Osteoblast (primary cell): ENCODE data around the gene TLR9. TPM values are rescaled to one million over a fixed set of nuclear protein-coding genes. Genes with fewer than 3 reads are reported as not detected.
A peak's percentile ranks its signal among the peaks of the same experiment; 100 is the strongest.

Experiments
- DNase-seq: peaks from one replicate; pipeline ENCODE4 v3.0.0; 2011; ENCODE audit warnings: low spot score, mixed read lengths; ENCODE audit not compliant: insufficient read length; ENCODE audit errors: missing footprints
- H2AFZ ChIP-seq: 2 replicates; pipeline ENCODE4 v1.6.0; 2011; ENCODE audit warnings: mild to moderate bottlenecking, low read length
- H3K27ac ChIP-seq: 2 replicates; pipeline ENCODE4 v1.5.1; 2011; ENCODE audit warnings: mild to moderate bottlenecking, low read depth, low read length, moderate library complexity
- H3K27me3 ChIP-seq: 2 replicates; pipeline ENCODE4 v1.6.0; 2012; ENCODE audit warnings: mild to moderate bottlenecking, control low read depth, inconsistent platforms, low read length, moderate library complexity; ENCODE audit not compliant: insufficient read depth
- H3K36me3 ChIP-seq: 2 replicates; pipeline ENCODE4 v1.5.1; 2011; ENCODE audit warnings: mild to moderate bottlenecking, low read length, control low read depth, moderate library complexity; ENCODE audit not compliant: insufficient read depth
- H3K4me1 ChIP-seq: 2 replicates; pipeline ENCODE4 v1.5.1; 2011; ENCODE audit warnings: mild to moderate bottlenecking, low read length, control low read depth, moderate library complexity; ENCODE audit not compliant: insufficient read depth
- H3K4me2 ChIP-seq: 2 replicates; pipeline ENCODE4 v1.6.0; 2011; ENCODE audit warnings: mild to moderate bottlenecking, low read length; ENCODE audit not compliant: insufficient read depth
- H3K4me3 ChIP-seq: fragments of 200-600 bp; sonication (generic); 3 replicates; pipeline ENCODE4 v1.5.1; 2012; ENCODE audit warnings: mild to moderate bottlenecking, low read length, inconsistent platforms; ENCODE audit not compliant: insufficient read depth
- H3K79me2 ChIP-seq: 2 replicates; pipeline ENCODE4 v1.6.0; 2012; ENCODE audit warnings: mild to moderate bottlenecking, low read length, control low read depth, inconsistent platforms; ENCODE audit not compliant: insufficient read depth
- H3K9me3 ChIP-seq: 2 replicates; pipeline ENCODE4 v1.5.1; 2011; ENCODE audit warnings: low read depth, low read length, control low read depth
- H4K20me1 ChIP-seq: 2 replicates; pipeline ENCODE4 v1.6.0; 2012; ENCODE audit warnings: mild to moderate bottlenecking, low read length, control low read depth; ENCODE audit not compliant: insufficient read depth
- CTCF ChIP-seq: IDR thresholded peaks from 2 replicates; pipeline ENCODE4 v1.5.1; 2011; ENCODE audit warnings: mild to moderate bottlenecking, low read depth, low read length, moderate library complexity; ENCODE audit errors: extremely low read depth
- total RNA-seq: library from RNA; depleted of rRNA; stranded (reverse); fragments of >200 nt; gene quantifications from 2 replicates; pipeline ENCODE4 v1.2.3, GENCODE V29; 2012

TLR9 gene
- total RNA-seq, 1 donor, result not detected

DNA sequence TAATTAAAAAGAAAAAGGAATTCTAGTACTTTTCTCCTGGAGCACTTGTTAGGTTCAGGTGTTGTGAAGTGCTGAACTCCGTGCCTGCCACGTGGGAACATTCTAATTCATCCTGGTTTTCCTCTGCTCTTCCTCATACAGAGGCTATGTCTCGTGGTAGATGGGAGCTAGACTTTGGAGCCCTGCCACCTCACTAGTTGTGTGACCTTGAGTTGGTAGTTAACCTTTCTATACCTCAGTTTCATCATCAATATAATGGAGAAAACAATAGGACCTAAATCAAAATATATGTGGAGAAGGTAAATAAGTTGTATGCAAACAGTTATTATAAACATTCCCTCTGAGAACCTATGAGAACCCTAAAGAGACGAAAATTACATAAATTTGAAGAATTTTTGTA is 16.9 kb downstream of the TLR9 start:
- Histone ChIP-seq H4K20me1 (peaks cover 3% of the 10 kb centered on the region), H3K27me3 (no peaks in the 10 kb centered on the region), H3K36me3 (peaks cover 93% of the 10 kb centered on the region), H3K27ac (no peak overlapping the region), H3K79me2 (no peaks in the 10 kb centered on the region), H3K4me2 (no peak overlapping the region), H3K4me3 (no peak overlapping the region), H3K9me3 (no peaks in the 10 kb centered on the region), H3K4me1 (peaks cover 4% of the 10 kb centered on the region), H2AFZ (no peak overlapping the region)
- TF ChIP-seq CTCF, result no peak
- DNase-seq, result no peak

GRCh38 chr3:52205727-52206372 is 19.6 kb downstream of the TLR9 start:
- peaks cover 3% of the 10 kb centered on the region for H4K20me1 ChIP-seq
- DNase-seq, result peak; percentile 79
- H3K27ac ChIP-seq, result no peak overlapping the region
- no peaks in the 10 kb centered on the region for H3K27me3 ChIP-seq
- H3K79me2 ChIP-seq, result no peaks in the 10 kb centered on the region
- peaks cover 4% of the 10 kb centered on the region for H3K4me1 ChIP-seq
- H3K36me3 ChIP-seq, result peaks cover 93% of the 10 kb centered on the region
- no peak overlapping the region for H2AFZ ChIP-seq
- H3K9me3 ChIP-seq, result no peaks in the 10 kb centered on the region
- no peak for TF ChIP-seq CTCF
- no peak overlapping the region for H3K4me3 ChIP-seq
- H3K4me2 ChIP-seq, result no peak overlapping the region

DNA sequence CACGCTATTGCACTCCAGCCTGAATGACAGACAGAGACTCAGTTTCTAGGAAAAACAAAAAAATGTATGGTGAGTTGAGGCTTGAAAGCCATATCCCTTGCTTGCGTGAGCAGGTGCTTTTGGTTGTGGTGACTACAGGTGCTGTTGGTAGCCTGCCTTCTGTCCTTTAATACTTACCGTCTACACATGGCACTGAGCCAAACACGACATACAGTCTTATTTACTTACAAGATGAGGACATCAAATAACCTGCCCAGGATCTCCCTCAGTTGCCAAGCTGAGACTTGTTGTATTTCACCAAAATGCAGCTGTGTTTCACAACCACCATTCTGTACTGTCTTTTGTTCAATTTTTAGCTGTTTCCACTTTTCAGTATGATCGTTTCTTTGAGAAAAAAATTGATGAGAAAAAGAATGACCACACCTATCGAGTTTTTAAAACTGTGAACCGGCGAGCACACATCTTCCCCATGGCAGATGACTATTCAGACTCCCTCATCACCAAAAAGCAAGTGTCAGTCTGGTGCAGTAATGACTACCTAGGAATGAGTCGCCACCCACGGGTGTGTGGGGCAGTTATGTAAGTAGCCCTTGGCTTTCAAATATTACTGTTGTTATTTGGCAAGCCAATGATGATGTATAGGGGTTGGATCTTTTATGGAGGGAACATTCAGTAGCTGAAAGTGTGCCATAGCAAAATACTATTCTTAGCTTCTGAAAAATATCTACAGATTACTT is 20.9 kb downstream of the TLR9 start:
- H3K4me3 ChIP-seq, result no peak overlapping the region
- H3K4me1 ChIP-seq, result peaks cover 5% of the 10 kb centered on the region

More for the DNA sequence above, 20.9 kb downstream of the TLR9 start:
- no peak for DNase-seq
- Histone ChIP-seq H2AFZ (no peak overlapping the region), H3K36me3 (peaks cover 89% of the 10 kb centered on the region), H3K9me3 (no peaks in the 10 kb centered on the region), H4K20me1 (peaks cover 3% of the 10 kb centered on the region), H3K79me2 (peaks cover 3% of the 10 kb centered on the region), H3K27ac (no peak overlapping the region), H3K27me3 (no peaks in the 10 kb centered on the region), H3K4me2 (no peak overlapping the region)
- no peak for TF ChIP-seq CTCF
